ENCODE results near the gene TOMM5. TPM values are rescaled to one million over a fixed set of nuclear protein-coding genes. Genes with fewer than 3 reads are reported as not detected.

Gene TOMM5
- total and polyA plus RNA-seq, 2 of the 4 experiments (the other 2 are of a cell fraction): 159 to 206 TPM

- POLR2A ChIA-PET (ENCODE audit: unreplicated experiment): interaction anchor here (0.6 kb wide), 1 partner anchor 190 kb away, joined by 4 read pairs; no protein-coding TSS in a partner anchor
- H3K9me3 ChIP-seq (ENCODE audit: control insufficient read depth, insufficient read depth, low read length): no peaks in the 10 kb centered on the region
- H3K4me3 ChIP-seq (ENCODE audit: insufficient read depth, low read depth, low read length): no peak overlapping the region
- no peak overlapping the region for H3K27ac ChIP-seq (ENCODE audit: insufficient read depth, low read length)
- no peak overlapping the region for H3K9ac ChIP-seq (ENCODE audit: low read depth, low read length)
- BruUV-seq (replicated peaks): no TSS peak
- no peaks in the 10 kb centered on the region; a peak in 1 of 4 replicates for H3K79me1 ChIP-seq (ENCODE audit: low read depth in 1 of 2, low read length in 2 of 2)
- H3K14ac ChIP-seq (replicated peaks; ENCODE audit: low read depth, low read length): no peak overlapping the region
- DNase-seq (no peak), ATAC-seq (ENCODE audit: low read depth) (no peak)
- H4K20me1 ChIP-seq (ENCODE audit: insufficient read depth, low read length): no peaks in the 10 kb centered on the region
- no peak overlapping the region for H3K56ac ChIP-seq (ENCODE audit: extremely low read depth, insufficient read depth, low read length)
- H2BK5ac ChIP-seq (ENCODE audit: low read depth, low read length, poor library complexity, severe bottlenecking): no peak overlapping the region
- no peak overlapping the region for H2BK20ac ChIP-seq (ENCODE audit: low read depth, low read length)
- H3K27me3 ChIP-seq (ENCODE audit: control insufficient read depth, insufficient read depth, low read length): peaks cover 4% of the 10 kb centered on the region
- no peak overlapping the region for H4K5ac ChIP-seq (ENCODE audit: low read depth, low read length)
- TF ChIP-seq FOS (IDR thresholded peaks at IDR 0.05; ENCODE audit: low read depth, low read length): no peak
- no peak for TF ChIP-seq RCOR1 (IDR thresholded peaks at IDR 0.05; ENCODE audit: insufficient replicate concordance, low read length)
- in situ Hi-C loops (cut with MboI; ENCODE audit: low sequenced_read_pairs): no loop called here
- no peak overlapping the region for H4K91ac ChIP-seq (ENCODE audit: insufficient read depth, low read depth, low read length)
- no peak overlapping the region for H3K4ac ChIP-seq (ENCODE audit: low read depth, low read length)
- H2AK5ac ChIP-seq (ENCODE audit: low read depth, low read length): no peak overlapping the region
- H3K18ac ChIP-seq (ENCODE audit: low read depth, low read length): no peak overlapping the region
- WGBS, 2 experiments (ENCODE audit: extremely low coverage in 2 of 2, insufficient read length in 1 of 2): no CpG with 5 or more reads among the region's 1 CpG
- H3K36me3 ChIP-seq (ENCODE audit: control insufficient read depth, insufficient read depth, low read length): no peaks in the 10 kb centered on the region
- no peak overlapping the region for H4K8ac ChIP-seq (ENCODE audit: low read depth in 2 of 2, low read length in 2 of 2)
- H3K9me1 ChIP-seq (ENCODE audit: insufficient read depth, low read length): peaks cover 3% of the 10 kb centered on the region
- peaks cover 4% of the 10 kb centered on the region for H3K4me1 ChIP-seq (ENCODE audit: control insufficient read depth, insufficient read depth, low read length)
- H2AFZ ChIP-seq (replicated peaks; ENCODE audit: low read length, poor library complexity): no peak overlapping the region
- CTCF ChIA-PET: no interaction called here
- dilution Hi-C loops (cut with HindIII; ENCODE audit: low sequenced_read_pairs, unreplicated experiment): no loop called here
- no peak overlapping the region for H2BK15ac ChIP-seq (ENCODE audit: low read depth, low read length)
- no peak overlapping the region for H3K23ac ChIP-seq (ENCODE audit: low read depth, low read length)
- H3K4me2 ChIP-seq (ENCODE audit: low read depth, low read length): no peak overlapping the region
- intact Hi-C loops (cut with micrococcal nuclease): no loop called here
- no peak overlapping the region for H2AK9ac ChIP-seq (replicated peaks; ENCODE audit: low read depth, low read length, poor library complexity)
- H2BK120ac ChIP-seq (ENCODE audit: low read depth, low read length): no peak overlapping the region
Observed at GRCh38 chr9:37620396-37620795, 28.0 kb upstream of the TOMM5 start.
